H1 (cell line): ENCODE results near the gene PLCXD1. TPM values are rescaled to one million over a fixed set of nuclear protein-coding genes. Genes with fewer than 3 reads are reported as not detected.
A peak's percentile ranks its signal among the peaks of the same experiment; 100 is the strongest.
"Not testable (repeated sequence)": the region's sequence is repeated elsewhere in the genome, so short reads cannot be mapped to it uniquely, and the experiment has no call there.

Experiments used
- CTCF ChIA-PET: fragments of 300-600 bp; sonication (Branson Sonifier 250); formaldehyde crosslinking; loops from one replicate; lab custom pipeline; 2021; ENCODE audit not compliant: partially characterized antibody; lab: Charles Lee
- POLR2A ChIA-PET: fragments of 300-600 bp; sonication (Branson Sonifier 250); formaldehyde crosslinking; loops from one replicate; lab custom pipeline; 2021; ENCODE audit warnings: inconsistent platforms; ENCODE audit not compliant: partially characterized antibody; lab: Charles Lee
- DNase-seq, 2 experiments: peaks; one replicate each; pipeline versions ENCODE4 v3.0.0 to v3.0.0-alpha.2; 2010 to 2022; ENCODE audit warnings: low spot score in 2 of 2, low read depth in 1 of 2, mixed read lengths in 1 of 2
- FAIRE-seq: peaks from 2 replicates; lab custom pipeline; 2011; peaks lifted over from hg19 to GRCh38; lab: Jason Lieb, UNC
- H2AFZ ChIP-seq: 2 replicates; pipeline ENCODE4 v1.8.1; 2012; ENCODE audit warnings: low read length, inconsistent platforms
- H2AK5ac ChIP-seq: 2 replicates; pipeline ENCODE4 v1.6.1; 2013; ENCODE audit warnings: low read depth, low read length
- H2BK120ac ChIP-seq: replicated peaks from 2 replicates; pipeline ENCODE3; 2013; ENCODE audit warnings: low read depth, low read length, inconsistent platforms
- H2BK12ac ChIP-seq: 2 replicates; pipeline ENCODE4 v1.6.1; 2013; ENCODE audit warnings: low read depth, low read length
- H2BK15ac ChIP-seq: 2 replicates; pipeline ENCODE4 v1.6.1; 2013; ENCODE audit warnings: low read length
- H2BK20ac ChIP-seq: 2 replicates; pipeline ENCODE4 v1.6.1; 2013; ENCODE audit warnings: low read length
- H2BK5ac ChIP-seq: 2 replicates; pipeline ENCODE4 v1.6.1; 2013; ENCODE audit warnings: low read depth, low read length
- H3K14ac ChIP-seq: 2 replicates; pipeline ENCODE4 v1.6.1; 2013; ENCODE audit warnings: inconsistent platforms; ENCODE audit not compliant: insufficient read length
- H3K18ac ChIP-seq: 2 replicates; pipeline ENCODE4 v1.6.1; 2013; ENCODE audit warnings: low read length; ENCODE audit errors: extremely low read depth
- H3K23ac ChIP-seq: 2 replicates; pipeline ENCODE4 v1.6.1; 2013; ENCODE audit warnings: inconsistent platforms; ENCODE audit not compliant: insufficient read length
- H3K23me2 ChIP-seq: 2 replicates; pipeline ENCODE4 v1.6.1; 2013; ENCODE audit warnings: low read depth, low read length
- H3K27ac ChIP-seq: 2 replicates; pipeline ENCODE4 v1.6.1; 2011; ENCODE audit warnings: low read depth, low read length, inconsistent platforms
- H3K27me3 ChIP-seq, 4 experiments: replicated peaks in 1 of 4; 1 replicate in 1 of 4; 2 replicates in 3 of 4; pipeline versions ENCODE4 v1.6.1 to v1.8.1; 2011 to 2013; ENCODE audit warnings: low read length in 3 of 4, mild to moderate bottlenecking in 3 of 4, inconsistent platforms in 2 of 4, mixed read lengths in 2 of 4, moderate library complexity in 1 of 4; ENCODE audit not compliant: control insufficient read depth in 3 of 4, insufficient read depth in 3 of 4; ENCODE audit errors: extremely low read depth in 1 of 4
- H3K36me3 ChIP-seq, 4 experiments: 2 replicates each; pipeline versions ENCODE4 v1.6.1 to v1.8.1; 2011 to 2013; ENCODE audit warnings: mild to moderate bottlenecking in 4 of 4, low read length in 3 of 4, moderate library complexity in 2 of 4, control low read depth in 1 of 4, inconsistent platforms in 1 of 4; ENCODE audit not compliant: insufficient read depth in 4 of 4, control insufficient read depth in 2 of 4
- H3K4ac ChIP-seq: replicated peaks from 2 replicates; pipeline ENCODE3; 2013; ENCODE audit warnings: low read length, low read depth, mixed read lengths, inconsistent platforms; ENCODE audit not compliant: insufficient read length
- H3K4me1 ChIP-seq, 4 experiments: replicated peaks in 1 of 4; 1 replicate in 1 of 4; 2 replicates in 3 of 4; pipeline versions ENCODE4 v1.6.1 to v1.8.1; 2011 to 2013; ENCODE audit warnings: low read length in 3 of 4, inconsistent platforms in 2 of 4, mixed read lengths in 1 of 4; ENCODE audit not compliant: insufficient read depth in 4 of 4, control insufficient read depth in 3 of 4
- H3K4me2 ChIP-seq, 2 experiments: 2 replicates each; pipeline versions ENCODE4 v1.6.1 to v1.8.1; 2011 to 2013; ENCODE audit warnings: low read depth in 2 of 2, low read length in 2 of 2, control low read depth in 1 of 2, inconsistent platforms in 1 of 2, mild to moderate bottlenecking in 1 of 2; ENCODE audit not compliant: insufficient read depth in 1 of 2
- H3K4me3 ChIP-seq, 4 experiments: fragments of 200-600, 300-600 bp in 1 of 4; sonication (generic), shearing (Covaris generic), sonication (Bioruptor Twin) in 1 of 4; 2 replicates each; pipeline versions ENCODE4 v1.5.1 to v1.8.1; 2011 to 2016; ENCODE audit warnings: low read length in 4 of 4, low read depth in 3 of 4, control low read depth in 2 of 4, inconsistent platforms in 2 of 4, mild to moderate bottlenecking in 2 of 4, mixed read lengths in 1 of 4, moderate library complexity in 1 of 4; ENCODE audit not compliant: insufficient read depth in 2 of 4; ENCODE audit errors: extremely low read depth in 1 of 4
- H3K56ac ChIP-seq: replicated peaks from 2 replicates; pipeline ENCODE3; 2013; ENCODE audit warnings: low read depth, mild to moderate bottlenecking, mixed read lengths, low read length, inconsistent platforms; ENCODE audit not compliant: insufficient read length
- H3K79me1 ChIP-seq: 2 replicates; pipeline ENCODE4 v1.6.1; 2013; ENCODE audit warnings: low read depth, low read length, control low read depth
- H3K79me2 ChIP-seq, 2 experiments: 2 replicates each; pipeline versions ENCODE4 v1.6.1 to v1.8.1; 2012 to 2013; ENCODE audit warnings: low read length in 2 of 2, mild to moderate bottlenecking in 2 of 2, inconsistent platforms in 1 of 2; ENCODE audit not compliant: insufficient read depth in 2 of 2, control insufficient read depth in 1 of 2
- H3K9ac ChIP-seq, 4 experiments: replicated peaks in 1 of 4; 1 replicate in 1 of 4; 2 replicates in 3 of 4; pipeline versions ENCODE4 v1.6.1 to v1.8.1; 2011 to 2013; ENCODE audit warnings: low read depth in 3 of 4, low read length in 3 of 4, control low read depth in 2 of 4, mild to moderate bottlenecking in 2 of 4, moderate library complexity in 2 of 4, inconsistent platforms in 1 of 4; ENCODE audit errors: extremely low read depth in 1 of 4
- H3K9me3 ChIP-seq, 2 experiments: 2 replicates each; pipeline versions ENCODE4 v1.6.1 to v1.8.1; 2012 to 2013; ENCODE audit warnings: mild to moderate bottlenecking in 2 of 2, moderate library complexity in 2 of 2, control low read depth in 1 of 2, inconsistent platforms in 1 of 2, low read depth in 1 of 2, low read length in 1 of 2, mixed read lengths in 1 of 2; ENCODE audit not compliant: insufficient read depth in 2 of 2
- H4K20me1 ChIP-seq, 2 experiments: replicated peaks in 1 of 2; 2 replicates each; pipeline versions ENCODE3 to v1.8.1; 2011 to 2013; ENCODE audit warnings: inconsistent platforms in 2 of 2, low read length in 2 of 2, mild to moderate bottlenecking in 1 of 2; ENCODE audit not compliant: insufficient read depth in 2 of 2, control insufficient read depth in 1 of 2
- H4K5ac ChIP-seq: 2 replicates; pipeline ENCODE4 v1.6.1; 2013; ENCODE audit warnings: low read length, low read depth, mixed read lengths, inconsistent platforms; ENCODE audit not compliant: insufficient read length
- H4K8ac ChIP-seq: 2 replicates; pipeline ENCODE4 v1.8.0; 2013; ENCODE audit warnings: mild to moderate bottlenecking, moderate library complexity, low read length, inconsistent platforms; ENCODE audit not compliant: insufficient read depth; ENCODE audit errors: extremely low read depth
- H4K91ac ChIP-seq: replicated peaks from 2 replicates; pipeline ENCODE3; 2013; ENCODE audit warnings: low read length, mixed read lengths, inconsistent platforms; ENCODE audit not compliant: insufficient read length
- ASH2L ChIP-seq: fragments of 200-600, 300-600 bp; sonication (generic); IDR thresholded peaks from one replicate; pipeline ENCODE4 v1.7.1; 2017; ENCODE audit warnings: low read length
- CEBPB ChIP-seq: IDR thresholded peaks from 2 replicates; pipeline ENCODE4 v1.6.1; 2012; ENCODE audit warnings: low read depth, low read length
- WGBS, 2 experiments: shearing (Covaris generic) in 1 of 2; methylation state at CpG; one replicate each; pipeline versions ENCODE4 v1.1.6 to v1.1.7; 2013 to 2015; ENCODE audit warnings: low lambda C conversion rate in 2 of 2, mixed read lengths in 2 of 2, inconsistent platforms in 1 of 2, low coverage in 1 of 2, missing lambda C conversion rate in 1 of 2; ENCODE audit not compliant: insufficient replicate concordance in 2 of 2, insufficient coverage in 1 of 2, insufficient read length in 1 of 2; ENCODE audit errors: extremely low coverage in 1 of 2, missing lambda C conversion rate in 1 of 2; 5-methylcytosine and 5-hydroxymethylcytosine counted together
- polyA plus RNA-seq, 7 experiments: library from polyadenylated mRNA; depleted of rRNA in 3 of 7; stranded (reverse) in 5 of 7; unstranded in 2 of 7; fragments of >200 nt in 5 of 7; fragments of 200-250 nt in 2 of 7; gene quantifications; 1 replicate in 5 of 7; 2 replicates in 1 of 7; 4 replicates in 1 of 7; pipeline versions ENCODE4 v1.2.1 to v1.2.3, GENCODE V29; 2011 to 2013; ENCODE audit warnings: missing spikeins in 2 of 7, mixed read lengths in 2 of 7
- total RNA-seq: library from RNA; stranded (reverse); fragmentation: NEBNext Ultra II Directional; extraction: Animal tissue kit (Norgen Biotek cat#: 25700); gene quantifications from 2 replicates; pipeline ENCODE4 v1.2.1, GENCODE V29; 2021

Gene PLCXD1
- total and polyA plus RNA-seq, 2 of the 8 experiments (the other 6 are each of a cell fraction or from before 2014, with no cell fraction given), result 93.6 to 124 TPM

DNA sequence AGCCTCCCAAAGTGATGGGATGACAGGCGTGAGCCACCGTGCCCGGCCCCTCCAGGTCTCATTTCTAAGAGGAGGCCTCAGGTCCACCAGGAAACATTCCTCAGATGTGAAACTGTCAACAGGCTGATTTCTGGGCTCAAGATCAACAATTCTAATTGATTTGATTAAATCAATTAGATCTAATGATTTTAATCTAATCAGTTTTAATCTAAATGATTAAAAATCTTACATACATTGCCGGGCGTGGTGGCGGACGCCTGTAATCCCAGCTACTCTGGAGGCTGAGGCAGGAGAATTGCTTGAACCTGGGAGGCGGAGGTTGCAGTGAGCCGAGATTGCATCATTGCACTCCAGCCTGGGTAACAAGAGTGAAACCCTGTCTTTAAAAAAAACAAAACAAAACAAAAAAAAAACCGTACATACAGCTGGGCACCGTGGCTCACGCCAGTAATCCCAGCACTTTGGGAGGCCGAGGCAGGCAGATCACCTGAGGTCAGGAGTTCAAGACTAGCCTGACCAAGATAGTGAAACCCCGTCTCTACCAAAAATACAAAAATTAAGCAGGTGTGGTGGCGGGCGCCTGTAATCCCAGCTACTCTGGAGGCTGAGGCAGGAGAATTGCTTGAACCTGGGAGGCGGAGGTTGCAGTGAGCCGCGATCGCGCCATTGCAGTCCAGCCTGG is 960 bp downstream of the PLCXD1 start:
- H3K4me2 ChIP-seq, result peak overlapping the region; percentile 72 to 80
- H3K9me3 ChIP-seq, H2AFZ ChIP-seq, H4K5ac ChIP-seq, DNase-seq, H2BK120ac ChIP-seq, H2BK20ac ChIP-seq, POLR2A ChIA-PET, H4K8ac ChIP-seq, H2BK12ac ChIP-seq, H4K91ac ChIP-seq, H3K14ac ChIP-seq, H3K27me3 ChIP-seq, FAIRE-seq, H3K56ac ChIP-seq, H3K4ac ChIP-seq, CTCF ChIA-PET, H2AK5ac ChIP-seq, H2BK5ac ChIP-seq, H3K23ac ChIP-seq, H3K18ac ChIP-seq, H2BK15ac ChIP-seq: not testable (repeated sequence)
- peaks cover 19 to 38% (median 30%) of the 10 kb centered on the region in 4 experiments for H3K36me3 ChIP-seq
- H3K79me1 ChIP-seq, result peaks cover 15% of the 10 kb centered on the region
- peaks cover 15 to 50% of the 10 kb centered on the region in 2 experiments for H3K79me2 ChIP-seq
- TF ChIP-seq CEBPB (peak; percentile 59; the same call in 1 of the 2 replicates), ASH2L (peak; percentile 42)
- H3K4me3 ChIP-seq, result peak overlapping the region; percentile 82 to 97 (median 90)
- peaks cover 10 to 19% of the 10 kb centered on the region in 2 experiments for H4K20me1 ChIP-seq
- H3K23me2 ChIP-seq, result peaks cover 10% of the 10 kb centered on the region
- 39% methylated on average over 21 of the region's 21 CpGs; no CpG with 5 or more reads in 1 of the 2 experiments for whole genome bisulfite sequencing, 2 experiments
- peak overlapping the region; percentile 78 for H3K27ac ChIP-seq
- peak overlapping the region in 2 of 4 experiments; percentile 37 to 60; a peak in 4 of 7 replicates for H3K9ac ChIP-seq
- peaks cover 3 to 14% (median 7%) of the 10 kb centered on the region in 4 experiments for H3K4me1 ChIP-seq
